Naive B cell (primary cell): ENCODE results near the gene SRD5A2. TPM values are rescaled to one million over a fixed set of nuclear protein-coding genes. Genes with fewer than 3 reads are reported as not detected.

ENCODE experiments used
- ATAC-seq, 2 donors: fragments of 150-1000 bp; cut with Tn5 transposase; 2 replicates each; pipeline ENCODE4 v1.10.0; 2021; ENCODE audit warnings: low read depth in 2 of 2, mild to moderate bottlenecking in 2 of 2, moderate library complexity in 2 of 2
- DNase-seq: peaks from one replicate; pipeline ENCODE4 v3.0.0; 2022
- H3K27ac Mint-ChIP-seq, 6 donors: one replicate each; pipeline ENCODE4 v1.8.0; 2020 to 2022; ENCODE audit warnings: mild to moderate bottlenecking in 6 of 6, mixed read lengths in 6 of 6, moderate library complexity in 5 of 6, inconsistent platforms in 2 of 6
- H3K27me3 Mint-ChIP-seq, 3 donors: one replicate each; pipeline ENCODE4 v1.8.0; 2021 to 2022; ENCODE audit warnings: mixed read lengths in 3 of 3, mild to moderate bottlenecking in 1 of 3
- H3K36me3 Mint-ChIP-seq, 2 donors: one replicate each; pipeline ENCODE4 v1.8.0; 2020 to 2022; ENCODE audit warnings: mixed read lengths in 2 of 2, inconsistent platforms in 1 of 2, mild to moderate bottlenecking in 1 of 2
- H3K4me1 Mint-ChIP-seq, 3 donors: one replicate each; pipeline ENCODE4 v1.8.0; 2020 to 2022; ENCODE audit warnings: mixed read lengths in 3 of 3, inconsistent platforms in 1 of 3, mild to moderate bottlenecking in 1 of 3, moderate library complexity in 1 of 3
- H3K4me3 Mint-ChIP-seq, 8 donors: one replicate each; pipeline ENCODE4 v1.8.0; 2020 to 2022; ENCODE audit warnings: mild to moderate bottlenecking in 8 of 8, mixed read lengths in 8 of 8, moderate library complexity in 8 of 8, inconsistent platforms in 2 of 8
- H3K9me3 Mint-ChIP-seq, 7 donors: one replicate each; pipeline ENCODE4 v1.8.0; 2020 to 2022; ENCODE audit warnings: mixed read lengths in 7 of 7, mild to moderate bottlenecking in 5 of 7, inconsistent platforms in 2 of 7, moderate library complexity in 1 of 7
- polyA plus RNA-seq, 6 donors: library from polyadenylated mRNA; unstranded; fragments of 300-500 nt; fragmentation: Illumina TruSeq; gene quantifications; one replicate each; pipeline ENCODE4 v1.2.3, GENCODE V29; 2021; ENCODE audit warnings: low read depth in 6 of 6

The SRD5A2 gene
- polyA plus RNA-seq, 6 donors from 2014 or later: not detected

- Mint-ChIP-seq H3K27me3 (peaks cover 13 to 26% (median 20%) of the 10 kb centered on the region in 3 donors), H3K9me3 (peaks cover 5 to 34% (median 18%) of the 10 kb centered on the region in 7 donors), H3K4me1 (no peaks in the 10 kb centered on the region), H3K36me3 (peaks cover 6 to 18% of the 10 kb centered on the region in 2 donors), H3K4me3 (no peak overlapping the region), H3K27ac (no peak overlapping the region)
- ATAC-seq (no peak), DNase-seq (no peak)
These were observed 22.1 kb downstream of the SRD5A2 start for GRCh38 chr2:31558401-31559295.

GRCh38 chr2:31556940-31557339 is 23.8 kb downstream of the SRD5A2 start:
- H3K36me3 Mint-ChIP-seq: peaks cover 6 to 32% of the 10 kb centered on the region in 2 donors
- H3K9me3 Mint-ChIP-seq: peaks cover 16 to 51% (median 31%) of the 10 kb centered on the region in 7 donors
- DNase-seq (no peak), ATAC-seq (no peak)
- peaks cover 13 to 18% (median 17%) of the 10 kb centered on the region in 3 donors for H3K27me3 Mint-ChIP-seq
- H3K4me1 Mint-ChIP-seq: no peaks in the 10 kb centered on the region
- H3K4me3 Mint-ChIP-seq: no peak overlapping the region
- no peak overlapping the region for H3K27ac Mint-ChIP-seq

GRCh38 chr2:31555967-31556706 is 24.6 kb downstream of the SRD5A2 start:
- no peaks in the 10 kb centered on the region for H3K4me1 Mint-ChIP-seq
- DNase-seq (no peak), ATAC-seq (no peak)
- peaks cover 6 to 35% of the 10 kb centered on the region in 2 donors for H3K36me3 Mint-ChIP-seq
- peaks cover 8 to 17% (median 16%) of the 10 kb centered on the region in 3 donors for H3K27me3 Mint-ChIP-seq
- no peak overlapping the region for H3K27ac Mint-ChIP-seq
- H3K4me3 Mint-ChIP-seq: no peak overlapping the region
- peaks cover 19 to 59% (median 34%) of the 10 kb centered on the region in 7 donors for H3K9me3 Mint-ChIP-seq

GRCh38 chr2:31553362-31553761 is 27.4 kb downstream of the SRD5A2 start:
- Mint-ChIP-seq H3K4me1 (no peaks in the 10 kb centered on the region), H3K27ac (peak overlapping the region in 1 of 6 donors; percentile 18), H3K27me3 (peaks cover 0 to 15% (median 11%) of the 10 kb centered on the region in 3 donors), H3K4me3 (no peak overlapping the region), H3K9me3 (peaks cover 20 to 72% (median 38%) of the 10 kb centered on the region in 7 donors), H3K36me3 (peaks cover 6 to 35% of the 10 kb centered on the region in 2 donors)
- DNase-seq: no peak
- no peak for ATAC-seq

GRCh38 chr2:31547485-31547884 is 33.3 kb downstream of the SRD5A2 start:
- Mint-ChIP-seq H3K4me1 (no peaks in the 10 kb centered on the region), H3K36me3 (peaks cover 7 to 21% of the 10 kb centered on the region in 2 donors), H3K27ac (no peak overlapping the region), H3K27me3 (peaks cover 5 to 11% (median 8%) of the 10 kb centered on the region in 3 donors), H3K9me3 (peaks cover 15 to 73% (median 40%) of the 10 kb centered on the region in 7 donors), H3K4me3 (no peak overlapping the region)
- no peak for DNase-seq
- no peak for ATAC-seq

GRCh38 chr2:31541853-31542252 is 38.9 kb downstream of the SRD5A2 start:
- H3K9me3 Mint-ChIP-seq: peaks cover 10 to 57% (median 33%) of the 10 kb centered on the region in 7 donors
- peak overlapping the region in 1 of 8 donors; percentile 51 for H3K4me3 Mint-ChIP-seq

GRCh38 chr2:31539505-31539904 is 41.2 kb downstream of the SRD5A2 start:
- peaks cover 10 to 36% (median 19%) of the 10 kb centered on the region in 7 donors for H3K9me3 Mint-ChIP-seq
- DNase-seq: no peak
- H3K27me3 Mint-ChIP-seq: peaks cover 11 to 14% (median 13%) of the 10 kb centered on the region in 3 donors
- no peak for ATAC-seq
- no peaks in the 10 kb centered on the region for H3K4me1 Mint-ChIP-seq
- H3K4me3 Mint-ChIP-seq: no peak overlapping the region
- no peak overlapping the region for H3K27ac Mint-ChIP-seq
- peaks cover 7 to 16% of the 10 kb centered on the region in 2 donors for H3K36me3 Mint-ChIP-seq

More at GRCh38 chr2:31541853-31542252, 38.9 kb downstream of the SRD5A2 start:
- Mint-ChIP-seq H3K27ac (no peak overlapping the region), H3K4me1 (no peaks in the 10 kb centered on the region), H3K27me3 (peaks cover 0 to 6% (median 0%) of the 10 kb centered on the region in 3 donors), H3K36me3 (peaks cover 7 to 16% of the 10 kb centered on the region in 2 donors)
- ATAC-seq: no peak
- no peak for DNase-seq

GRCh38 chr2:31535768-31536167 is 45.0 kb downstream of the SRD5A2 start:
- ATAC-seq (no peak), DNase-seq (no peak)
- H3K4me3 Mint-ChIP-seq: no peak overlapping the region
- H3K27ac Mint-ChIP-seq: no peak overlapping the region
- H3K36me3 Mint-ChIP-seq: no peaks in the 10 kb centered on the region
- peaks cover 0 to 2% (median 0%) of the 10 kb centered on the region in 7 donors for H3K9me3 Mint-ChIP-seq
- H3K4me1 Mint-ChIP-seq: no peaks in the 10 kb centered on the region
- H3K27me3 Mint-ChIP-seq: peaks cover 10 to 26% (median 14%) of the 10 kb centered on the region in 3 donors

GRCh38 chr2:31534636-31535035 is 46.1 kb downstream of the SRD5A2 start:
- Mint-ChIP-seq H3K9me3 (peaks cover 0 to 2% (median 0%) of the 10 kb centered on the region in 7 donors), H3K27ac (no peak overlapping the region), H3K27me3 (peaks cover 13 to 26% (median 25%) of the 10 kb centered on the region in 3 donors), H3K4me3 (no peak overlapping the region), H3K36me3 (no peaks in the 10 kb centered on the region), H3K4me1 (no peaks in the 10 kb centered on the region)
- ATAC-seq (no peak), DNase-seq (no peak)

- no peaks in the 10 kb centered on the region for H3K36me3 Mint-ChIP-seq
- ATAC-seq: no peak
- H3K27me3 Mint-ChIP-seq: peaks cover 18 to 31% (median 26%) of the 10 kb centered on the region in 3 donors
- peaks cover 0 to 2% (median 0%) of the 10 kb centered on the region in 7 donors for H3K9me3 Mint-ChIP-seq
- no peak overlapping the region for H3K4me3 Mint-ChIP-seq
- no peaks in the 10 kb centered on the region for H3K4me1 Mint-ChIP-seq
- DNase-seq: no peak
- no peak overlapping the region for H3K27ac Mint-ChIP-seq
These were observed 47.7 kb downstream of the SRD5A2 start for GRCh38 chr2:31533036-31533435.

GRCh38 chr2:31531101-31531500 is 49.6 kb downstream of the SRD5A2 start:
- no peak for DNase-seq
- H3K4me1 Mint-ChIP-seq: no peaks in the 10 kb centered on the region
- H3K4me3 Mint-ChIP-seq: no peak overlapping the region
- H3K27me3 Mint-ChIP-seq: peaks cover 21 to 26% (median 26%) of the 10 kb centered on the region in 3 donors
- no peaks in the 10 kb centered on the region for H3K36me3 Mint-ChIP-seq
- H3K27ac Mint-ChIP-seq: no peak overlapping the region
- no peak for ATAC-seq
- peaks cover 0 to 2% (median 0%) of the 10 kb centered on the region in 7 donors for H3K9me3 Mint-ChIP-seq

- no peaks in the 10 kb centered on the region for H3K9me3 Mint-ChIP-seq
- H3K36me3 Mint-ChIP-seq: no peaks in the 10 kb centered on the region
- no peak for ATAC-seq
- no peak overlapping the region for H3K4me3 Mint-ChIP-seq
- DNase-seq: no peak
- H3K27ac Mint-ChIP-seq: no peak overlapping the region
- peaks cover 16 to 28% (median 20%) of the 10 kb centered on the region in 3 donors for H3K27me3 Mint-ChIP-seq
- H3K4me1 Mint-ChIP-seq: no peaks in the 10 kb centered on the region
These were observed 51.5 kb downstream of the SRD5A2 start for GRCh38 chr2:31529256-31529655.

GRCh38 chr2:31528823-31529222 is 51.9 kb downstream of the SRD5A2 start:
- no peak overlapping the region for H3K4me3 Mint-ChIP-seq
- no peak overlapping the region for H3K27ac Mint-ChIP-seq
- DNase-seq (no peak), ATAC-seq (no peak)
- peaks cover 18 to 32% (median 24%) of the 10 kb centered on the region in 3 donors for H3K27me3 Mint-ChIP-seq
- H3K9me3 Mint-ChIP-seq: no peaks in the 10 kb centered on the region
- H3K4me1 Mint-ChIP-seq: no peaks in the 10 kb centered on the region
- no peaks in the 10 kb centered on the region for H3K36me3 Mint-ChIP-seq
